Left ventricle myocardium inferior (tissue), 1 donor: Measurements from ENCODE around the gene FHAD1. TPM values are rescaled to one million over a fixed set of nuclear protein-coding genes. Genes with fewer than 3 reads are reported as not detected.
"Not testable (repeated sequence)": the region's sequence is repeated elsewhere in the genome, so short reads cannot be mapped to it uniquely, and the experiment has no call there.

Experiments
- DNase-seq: peaks from one replicate; pipeline ENCODE4 v3.0.0-alpha.2; 2020
- H3K27ac ChIP-seq: fragments of 200-600 bp; replicated peaks from 2 replicates; pipeline ENCODE4 v1.8.0; 2021
- H3K27me3 ChIP-seq: fragments of 200-600 bp; 2 replicates; pipeline ENCODE4 v1.8.0; 2021; ENCODE audit warnings: low read depth
- H3K36me3 ChIP-seq: fragments of 200-600 bp; 2 replicates; pipeline ENCODE4 v1.8.0; 2021
- H3K4me1 ChIP-seq: fragments of 200-600 bp; 2 replicates; pipeline ENCODE4 v1.8.0; 2021
- H3K4me3 ChIP-seq: fragments of 200-600 bp; 2 replicates; pipeline ENCODE4 v1.8.0; 2021; ENCODE audit warnings: mild to moderate bottlenecking, moderate library complexity
- H3K9me3 ChIP-seq: fragments of 200-600 bp; replicated peaks from 2 replicates; pipeline ENCODE4 v1.8.0; 2021
- intact Hi-C: fragments of 100-400 bp; cut with micrococcal nuclease; formaldehyde crosslinking; loops from one replicate; pipeline ENCODE4 v1.11.0; 2022
- total RNA-seq: library from RNA; stranded (reverse); fragmentation: NEBNext Ultra II Directional; extraction: Animal tissue kit (Norgen Biotek cat#: 25700); gene quantifications from one replicate; pipeline ENCODE4 v1.2.1, GENCODE V29; 2021
- TF ChIP-seq, protein P1 (sequence below): fragments of 200-600 bp; IDR thresholded peaks from 2 replicates; pipeline ENCODE4 v1.8.0; 2021; ENCODE audit warnings: antibody characterized with exemption, mild to moderate bottlenecking, borderline replicate concordance
- donor health status: DM: no; HTN: yes; CAD: no; lungs with severe emphysema.

The FHAD1 gene
- total RNA-seq, 1 donor from 2014 or later, result not detected

DNA sequence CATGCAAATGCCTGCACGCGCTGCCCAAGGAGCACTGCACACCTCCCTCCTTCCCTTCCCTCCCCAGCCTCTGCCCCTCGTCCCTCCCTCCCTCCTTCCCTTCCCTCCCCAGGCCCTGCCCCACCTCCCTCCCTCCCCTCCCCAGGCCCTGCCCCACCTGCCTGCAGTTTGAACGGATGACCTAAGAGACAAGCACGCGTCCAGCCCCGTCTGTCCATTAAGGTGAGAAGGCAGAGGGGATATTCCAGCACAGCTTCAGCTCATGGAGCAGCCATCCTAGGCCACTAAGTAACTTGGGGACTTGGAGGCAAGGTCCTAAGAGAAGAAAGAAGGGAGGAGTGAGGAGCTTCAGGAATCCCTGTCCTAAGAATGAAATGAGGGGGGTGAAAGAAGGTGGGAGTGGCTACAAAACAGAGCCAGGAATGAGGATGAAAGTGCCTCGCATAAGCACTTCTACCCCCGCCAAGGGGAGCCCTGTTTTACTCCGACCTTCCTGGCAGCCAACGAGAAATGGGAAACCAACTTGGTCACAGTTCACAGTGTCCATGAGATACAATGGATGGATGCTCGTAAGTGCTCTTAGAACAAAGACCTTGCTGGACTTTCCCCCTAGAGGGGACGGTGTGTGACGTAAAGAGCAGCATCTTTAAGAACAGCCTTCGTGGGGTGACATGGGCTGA lies 141.3 kb downstream of the FHAD1 start:
- peaks cover 51% of the 10 kb centered on the region for H3K27me3 ChIP-seq
- TF ChIP-seq, protein P1, sequence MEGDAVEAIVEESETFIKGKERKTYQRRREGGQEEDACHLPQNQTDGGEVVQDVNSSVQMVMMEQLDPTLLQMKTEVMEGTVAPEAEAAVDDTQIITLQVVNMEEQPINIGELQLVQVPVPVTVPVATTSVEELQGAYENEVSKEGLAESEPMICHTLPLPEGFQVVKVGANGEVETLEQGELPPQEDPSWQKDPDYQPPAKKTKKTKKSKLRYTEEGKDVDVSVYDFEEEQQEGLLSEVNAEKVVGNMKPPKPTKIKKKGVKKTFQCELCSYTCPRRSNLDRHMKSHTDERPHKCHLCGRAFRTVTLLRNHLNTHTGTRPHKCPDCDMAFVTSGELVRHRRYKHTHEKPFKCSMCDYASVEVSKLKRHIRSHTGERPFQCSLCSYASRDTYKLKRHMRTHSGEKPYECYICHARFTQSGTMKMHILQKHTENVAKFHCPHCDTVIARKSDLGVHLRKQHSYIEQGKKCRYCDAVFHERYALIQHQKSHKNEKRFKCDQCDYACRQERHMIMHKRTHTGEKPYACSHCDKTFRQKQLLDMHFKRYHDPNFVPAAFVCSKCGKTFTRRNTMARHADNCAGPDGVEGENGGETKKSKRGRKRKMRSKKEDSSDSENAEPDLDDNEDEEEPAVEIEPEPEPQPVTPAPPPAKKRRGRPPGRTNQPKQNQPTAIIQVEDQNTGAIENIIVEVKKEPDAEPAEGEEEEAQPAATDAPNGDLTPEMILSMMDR, result no peak
- H3K4me3 ChIP-seq, result no peak overlapping the region
- peaks cover 5% of the 10 kb centered on the region for H3K4me1 ChIP-seq
- no peaks in the 10 kb centered on the region for H3K36me3 ChIP-seq
- H3K9me3 ChIP-seq, result no peaks in the 10 kb centered on the region
- H3K27ac ChIP-seq, result no peak overlapping the region
- DNase-seq, result no peak
- intact Hi-C loops, result no loop called here

DNA sequence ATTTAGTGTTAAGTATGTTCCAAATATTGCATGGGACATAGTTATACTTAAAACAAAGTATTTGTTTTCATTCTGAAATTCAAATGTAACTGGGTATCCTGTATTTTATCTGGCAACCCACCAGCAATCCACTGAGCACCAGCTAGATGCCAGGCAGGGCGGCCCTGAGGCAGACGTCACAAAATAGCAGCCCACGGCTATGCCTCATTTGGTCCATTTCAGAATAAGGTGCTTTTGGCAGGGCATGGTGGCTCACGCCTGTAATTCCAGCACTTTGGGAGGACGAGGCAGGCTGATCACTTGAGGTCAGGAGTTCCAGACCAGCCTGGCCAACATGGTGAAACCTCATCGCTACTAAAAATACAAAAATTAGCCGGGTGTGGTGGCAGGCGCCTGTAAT lies 142.8 kb downstream of the FHAD1 start:
- intact Hi-C loops, result not testable (repeated sequence)

GRCh38 chr1:15390667-15391066 lies 143.6 kb downstream of the FHAD1 start:
- H3K27ac ChIP-seq, result no peak overlapping the region
- TF ChIP-seq, protein P1, result no peak
- peaks cover 50% of the 10 kb centered on the region for H3K27me3 ChIP-seq
- no peaks in the 10 kb centered on the region for H3K36me3 ChIP-seq
- H3K9me3 ChIP-seq, result no peaks in the 10 kb centered on the region
- intact Hi-C loops, result no loop called here
- H3K4me1 ChIP-seq, result peaks cover 5% of the 10 kb centered on the region
- no peak overlapping the region for H3K4me3 ChIP-seq
- DNase-seq, result no peak

More for the DNA sequence above, 142.8 kb downstream of the FHAD1 start:
- not testable (repeated sequence) for DNase-seq, H3K36me3 ChIP-seq, H3K9me3 ChIP-seq, H3K4me3 ChIP-seq, H3K27ac ChIP-seq, H3K4me1 ChIP-seq
- H3K27me3 ChIP-seq, result peaks cover 51% of the 10 kb centered on the region

GRCh38 chr1:15391366-15391765 lies 144.3 kb downstream of the FHAD1 start:
- intact Hi-C loops, result no loop called here
- no peak overlapping the region for H3K4me3 ChIP-seq
- H3K27ac ChIP-seq, result no peak overlapping the region
- no peaks in the 10 kb centered on the region for H3K9me3 ChIP-seq
- TF ChIP-seq, protein P1, result no peak
- H3K4me1 ChIP-seq, result no peaks in the 10 kb centered on the region
- no peaks in the 10 kb centered on the region for H3K36me3 ChIP-seq
- no peak for DNase-seq
- H3K27me3 ChIP-seq, result peaks cover 44% of the 10 kb centered on the region

GRCh38 chr1:15393475-15394257 lies 146.6 kb downstream of the FHAD1 start:
- Histone ChIP-seq H3K36me3 (no peaks in the 10 kb centered on the region), H3K27me3 (peaks cover 23% of the 10 kb centered on the region), H3K27ac (no peak overlapping the region), H3K4me3 (no peak overlapping the region), H3K9me3 (no peaks in the 10 kb centered on the region), H3K4me1 (no peaks in the 10 kb centered on the region)
- TF ChIP-seq, protein P1, result no peak
- intact Hi-C loops, result no loop called here
- DNase-seq, result no peak

DNA sequence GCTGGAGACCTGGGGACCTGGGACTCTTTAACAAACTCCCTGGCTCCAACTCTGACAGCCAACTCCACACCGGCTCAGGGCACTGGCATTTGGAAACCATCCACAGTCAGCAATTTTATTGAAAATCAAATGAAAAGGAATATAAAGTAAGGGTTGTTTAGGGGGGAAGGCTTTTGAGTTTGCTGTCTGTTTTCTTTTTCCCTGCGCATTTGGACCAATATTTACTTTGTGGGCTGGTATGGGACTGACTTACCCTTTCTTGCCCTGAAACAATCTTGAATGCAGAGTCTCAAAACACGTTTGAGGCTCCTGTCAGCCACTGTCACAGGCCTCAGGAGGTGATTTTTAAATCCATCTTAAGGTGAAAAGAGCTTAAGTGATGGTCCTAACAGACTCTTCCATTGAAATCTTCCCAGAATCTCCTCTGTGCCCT lies 147.3 kb downstream of the FHAD1 start:
- Histone ChIP-seq H3K27me3 (peaks cover 17% of the 10 kb centered on the region), H3K27ac (no peak overlapping the region), H3K36me3 (no peaks in the 10 kb centered on the region), H3K4me3 (no peak overlapping the region), H3K4me1 (no peaks in the 10 kb centered on the region), H3K9me3 (peaks cover 6% of the 10 kb centered on the region)
- no peak for DNase-seq
- intact Hi-C loops, result no loop called here
- TF ChIP-seq, protein P1, result no peak
